Skeletal muscle cell (primary cell): ENCODE results near the gene TTYH1.
"Not testable (repeated sequence)": the region's sequence is repeated elsewhere in the genome, so short reads cannot be mapped to it uniquely, and the experiment has no call there.

Source experiments
- DNase-seq: peaks from one replicate; pipeline ENCODE4 v3.0.0-alpha.2; 2010; ENCODE audit warnings: low read depth
- H3K4me3 ChIP-seq: 2 replicates; pipeline ENCODE4 v1.5.1; 2011; ENCODE audit warnings: low read depth, mild to moderate bottlenecking, control low read depth, low read length, moderate library complexity

Gene TTYH1

DNA sequence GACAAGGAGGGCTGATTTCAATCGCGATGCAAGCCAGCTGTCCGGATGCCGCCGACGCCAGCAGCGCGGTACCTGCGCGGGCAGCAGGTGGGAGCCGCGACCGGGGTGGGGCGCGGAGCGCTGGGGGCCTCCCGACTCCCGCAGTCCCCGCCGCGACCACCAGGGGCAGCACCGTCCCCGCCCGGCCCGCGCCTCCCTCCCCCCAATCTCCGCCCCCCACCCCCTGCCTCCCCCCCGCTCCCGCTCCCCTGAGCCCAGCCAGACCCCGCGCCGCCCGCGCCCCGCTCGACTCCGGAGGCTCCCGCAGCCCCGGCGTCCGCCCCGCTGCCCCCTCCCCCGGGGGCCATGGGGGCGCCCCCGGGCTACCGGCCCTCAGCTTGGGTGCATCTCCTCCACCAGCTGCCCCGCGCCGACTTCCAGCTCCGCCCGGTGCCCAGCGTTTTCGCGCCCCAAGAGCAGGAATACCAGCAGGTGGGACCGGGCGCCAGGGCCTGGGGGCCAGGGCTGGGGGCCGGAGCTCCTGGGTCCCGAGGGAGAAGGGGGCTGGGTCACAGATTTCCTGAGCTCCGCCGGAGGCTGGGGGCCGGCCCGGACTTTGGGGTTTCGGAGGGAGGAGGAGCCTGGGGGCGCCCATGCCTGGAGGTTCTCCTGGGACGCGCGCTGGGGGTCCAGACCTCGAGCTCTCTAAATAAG lies at the start of gene TTYH1:
TTYH1 (plus strand) TSS at position 257 of the 693 bp plus-strand sequence; CDS start at position 346, 89 bp downstream.
- H3K4me3 ChIP-seq, result no peak within 1 kb of the TSS
- DNase-seq, result no peak

DNA sequence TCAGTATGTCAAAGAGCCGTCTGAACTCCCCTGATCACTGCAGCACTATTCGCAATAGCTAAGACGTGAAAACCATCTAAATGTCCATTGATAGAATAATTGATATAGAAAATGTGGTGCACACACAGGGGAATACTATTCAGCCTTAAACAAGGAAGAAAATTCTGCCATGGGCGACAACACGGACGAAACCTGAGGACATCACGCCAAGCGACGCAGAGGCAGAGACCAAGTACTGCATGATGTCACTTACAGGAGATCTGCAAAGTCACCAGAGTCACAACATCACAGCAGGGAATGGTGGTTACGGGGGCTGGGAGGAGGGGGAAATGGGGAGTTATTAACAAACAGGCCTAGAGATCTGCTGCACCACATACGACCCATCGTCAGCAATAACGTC lies 49.5 kb upstream of the TTYH1 start:
- not testable (repeated sequence) for DNase-seq, H3K4me3 ChIP-seq

DNA sequence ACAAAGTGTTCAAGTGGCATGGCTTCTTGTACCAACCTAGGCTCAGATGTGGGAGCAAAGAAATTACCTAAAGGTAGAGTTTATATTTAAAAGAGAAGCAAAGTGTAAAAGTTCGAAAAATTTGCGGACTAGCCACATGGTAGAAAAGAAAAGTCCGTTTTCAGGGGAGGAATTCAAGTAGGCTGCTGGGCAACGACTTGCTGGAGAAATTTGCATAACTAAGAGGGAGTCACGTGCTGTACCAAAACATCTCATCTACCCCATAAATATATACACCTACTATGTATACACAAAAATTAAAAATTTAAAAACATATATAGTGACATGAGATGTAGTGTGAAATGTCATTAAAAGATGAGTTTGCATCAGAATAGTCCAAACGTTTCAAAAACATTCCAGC lies 48.5 kb upstream of the TTYH1 start:
- H3K4me3 ChIP-seq, result no peak overlapping the region
- DNase-seq, result no peak

DNA sequence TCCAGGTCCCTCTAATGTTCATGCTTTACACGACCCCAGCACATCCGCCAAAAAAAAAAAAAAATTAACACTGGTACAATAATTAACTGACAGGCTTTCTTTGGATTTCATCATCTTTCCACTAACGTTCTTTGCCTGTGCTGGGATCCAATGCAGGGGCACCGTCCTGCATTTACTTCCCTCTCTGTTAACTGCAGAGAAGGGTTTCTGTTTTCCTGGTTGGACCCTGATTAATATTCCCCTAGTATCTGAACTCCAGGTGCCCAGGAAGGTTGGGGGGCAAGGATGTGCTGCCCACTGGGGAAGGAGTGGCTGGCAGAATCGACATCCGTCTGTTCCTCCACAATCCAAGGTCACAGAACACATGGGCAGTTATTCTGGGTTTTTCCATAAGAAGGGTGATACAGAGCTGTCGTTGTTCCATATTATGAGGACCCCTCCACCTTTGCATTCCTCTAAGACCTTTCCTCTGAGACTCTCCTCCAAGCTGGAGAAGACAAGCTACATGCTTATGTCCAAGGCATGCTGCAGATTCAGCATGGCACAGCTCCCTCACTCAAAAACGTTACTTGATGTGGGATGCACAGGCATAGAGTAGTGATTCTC lies 46.1 kb upstream of the TTYH1 start:
- no peak overlapping the region for H3K4me3 ChIP-seq
- DNase-seq, result no peak

DNA sequence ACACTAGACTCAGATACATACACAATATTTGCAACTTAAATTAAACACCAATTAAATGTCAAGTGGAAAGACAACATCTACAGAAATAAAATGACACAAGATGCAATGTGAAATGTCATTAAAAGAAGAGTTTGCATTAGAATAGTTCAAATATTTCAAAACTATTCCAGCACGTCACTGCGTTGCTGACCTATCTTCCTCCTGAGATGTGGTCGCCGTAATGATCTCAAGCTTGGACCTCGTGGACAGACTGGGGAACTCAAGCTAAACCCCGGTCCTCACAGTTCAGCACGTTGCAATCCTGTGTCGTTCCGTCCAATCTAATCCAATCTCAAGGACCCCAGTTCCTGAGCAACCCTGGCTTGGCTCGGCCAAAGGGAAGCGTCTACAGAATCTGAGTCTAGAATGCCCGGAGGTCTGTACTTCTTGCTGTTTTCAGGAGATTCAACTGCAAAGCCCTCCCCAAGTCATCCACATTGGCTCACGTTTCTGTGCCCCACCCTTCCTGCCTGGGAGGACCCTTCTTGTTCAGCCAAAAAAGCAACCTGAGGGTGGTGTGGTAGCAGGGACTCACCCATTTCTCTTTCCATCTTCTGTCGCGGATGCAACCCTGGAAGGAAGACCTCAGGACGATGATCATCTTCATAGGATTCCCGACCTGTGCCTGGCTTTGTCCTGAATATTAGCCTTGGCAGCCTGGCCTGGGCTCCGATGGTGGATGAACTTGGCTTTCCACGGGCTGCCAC lies 45.4 kb upstream of the TTYH1 start:
- not testable (repeated sequence) for DNase-seq, H3K4me3 ChIP-seq

DNA sequence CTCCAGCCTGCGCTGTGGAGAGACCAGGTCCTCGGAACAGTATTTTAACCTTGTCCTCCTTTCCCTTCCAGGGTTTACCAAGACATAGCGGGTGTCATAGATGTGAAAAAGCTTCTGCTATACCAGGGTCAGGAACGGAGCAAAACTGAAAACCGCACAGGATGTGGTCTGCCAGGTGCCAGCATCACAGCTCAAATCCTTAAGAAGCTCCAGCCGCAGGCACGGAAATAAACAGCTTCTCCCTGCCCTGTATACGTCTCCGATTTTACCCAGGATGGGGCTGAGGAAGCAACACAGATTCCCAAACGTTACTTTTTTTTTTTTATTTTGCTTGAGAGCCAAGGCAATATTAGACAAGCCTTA lies 44.8 kb upstream of the TTYH1 start:
- not testable (repeated sequence) for H3K4me3 ChIP-seq, DNase-seq

DNA sequence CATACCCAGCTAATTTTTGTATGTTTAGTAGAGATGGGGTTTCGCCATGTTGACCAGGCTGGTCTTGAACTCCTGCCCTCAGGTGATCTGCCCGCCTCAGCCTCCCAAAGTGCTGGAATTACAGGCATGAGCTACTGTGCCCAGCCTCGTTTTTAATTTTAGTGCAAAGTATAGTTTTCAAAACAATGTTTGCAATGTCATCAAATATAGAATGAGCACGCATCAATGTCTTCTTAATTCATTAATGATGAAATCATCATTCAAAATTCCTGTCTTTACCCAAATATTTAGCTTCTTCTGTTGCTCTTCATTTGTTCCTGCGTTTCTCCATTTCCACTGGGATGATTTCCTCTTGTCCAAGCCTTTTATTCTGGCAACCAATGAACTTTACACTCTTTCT lies 43.8 kb upstream of the TTYH1 start:
- not testable (repeated sequence) for DNase-seq, H3K4me3 ChIP-seq

DNA sequence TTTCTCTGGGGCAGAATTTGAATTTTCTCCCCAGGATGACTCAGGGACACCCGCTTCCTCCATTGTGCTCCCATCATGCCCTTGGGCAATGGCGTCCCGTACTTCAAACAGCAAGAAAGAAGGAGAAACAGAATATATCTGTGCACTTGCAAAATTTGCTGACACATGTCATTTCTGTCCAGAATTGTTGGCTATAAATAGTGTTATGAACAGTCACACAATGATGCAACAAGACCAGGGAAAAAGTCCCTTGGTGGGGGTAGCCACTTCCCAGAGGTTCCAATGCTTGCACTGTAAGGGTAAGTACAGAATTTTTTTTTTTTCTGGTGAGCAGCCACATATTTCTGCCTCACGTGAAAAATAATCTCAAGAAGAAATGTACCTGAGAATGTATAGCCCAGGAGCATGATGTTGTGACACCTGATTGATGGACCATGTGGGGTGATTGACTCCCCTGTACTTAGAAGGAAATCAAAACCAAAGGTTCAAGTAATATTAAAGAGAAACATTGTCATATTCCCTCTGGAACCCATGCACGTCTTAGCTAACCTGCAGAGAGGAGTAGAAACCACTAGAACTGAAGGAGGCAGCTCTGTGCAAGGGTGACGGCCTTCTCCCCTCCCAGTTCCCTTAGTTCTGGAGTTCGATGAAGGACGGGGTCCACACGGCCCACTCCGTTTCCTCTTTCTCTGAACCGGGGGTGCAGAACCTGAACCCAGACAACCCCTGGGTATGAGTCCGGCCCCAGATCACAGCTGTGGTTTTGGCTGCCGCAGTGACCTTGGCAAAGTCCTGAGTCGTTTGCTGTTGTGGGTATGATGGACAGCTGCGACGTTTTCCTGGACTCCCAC lies 41.3 kb upstream of the TTYH1 start:
- H3K4me3 ChIP-seq, result no peak overlapping the region
- DNase-seq, result no peak

DNA sequence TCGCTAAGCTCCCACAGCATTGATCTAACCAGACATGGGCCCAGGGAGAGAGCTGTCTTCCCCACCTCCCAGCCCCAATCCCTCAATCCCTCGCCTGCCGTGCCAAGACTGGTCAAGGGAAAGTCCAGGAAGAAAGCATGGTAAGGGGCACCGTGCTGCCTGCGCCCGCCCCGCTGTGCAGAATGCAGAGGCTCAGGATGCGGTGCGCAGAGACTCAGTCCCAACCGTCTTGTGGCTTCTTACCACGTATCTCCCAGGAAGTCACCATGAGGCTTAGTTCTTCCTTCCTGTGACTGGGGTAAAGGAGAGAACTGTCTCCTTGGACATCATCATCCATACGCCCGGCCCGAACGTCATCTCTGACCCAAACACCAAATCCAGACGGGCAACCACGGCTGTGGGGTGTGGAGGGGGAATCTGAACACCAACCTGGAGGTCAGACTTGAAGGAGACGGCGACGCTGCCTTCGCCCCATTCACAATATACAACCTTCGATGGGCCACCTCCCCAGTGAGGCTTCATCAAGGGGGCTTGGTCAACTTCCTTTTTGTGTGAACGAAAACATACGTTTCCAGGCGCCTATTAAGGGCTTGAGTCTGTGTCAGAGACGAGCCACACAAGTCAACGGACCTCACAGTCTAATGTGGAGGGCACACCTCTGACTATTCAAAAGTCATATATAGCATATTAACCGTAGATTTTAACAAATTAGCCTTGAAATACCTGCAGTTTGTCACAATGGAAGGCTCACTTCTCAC lies 39.9 kb upstream of the TTYH1 start:
- not testable (repeated sequence) for DNase-seq, H3K4me3 ChIP-seq

DNA sequence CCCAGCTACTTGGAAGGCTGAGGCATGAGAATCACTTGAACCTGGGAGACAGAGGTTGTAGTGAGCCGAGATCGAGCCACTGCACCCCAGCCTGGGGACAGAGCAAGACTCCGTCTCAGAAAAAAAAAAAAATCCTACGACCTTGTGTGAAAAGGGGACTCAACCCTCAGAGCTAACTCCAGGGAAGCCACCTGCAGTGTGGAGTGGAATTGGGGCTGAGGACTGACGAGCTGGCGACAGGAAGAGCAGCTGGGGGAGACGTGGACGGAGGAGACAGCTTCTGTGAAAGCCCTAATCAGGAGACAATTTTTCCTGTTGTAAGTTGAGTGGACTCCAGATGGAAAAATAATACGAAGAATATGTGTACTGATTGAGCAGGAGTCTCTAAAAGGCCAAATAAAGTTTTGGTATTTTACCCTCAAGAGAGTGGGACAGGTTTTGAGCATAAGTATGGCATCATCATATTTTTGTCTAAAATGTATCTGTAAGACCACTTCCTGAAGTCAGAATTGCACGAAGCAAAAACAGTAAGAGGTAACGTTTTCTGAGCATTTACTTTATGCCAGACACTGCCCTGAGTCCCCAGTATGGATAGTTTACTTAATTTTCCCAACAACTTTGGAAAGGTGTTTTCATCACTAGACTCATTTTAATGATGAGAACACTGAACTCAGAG lies 38.5 kb upstream of the TTYH1 start:
- no peak overlapping the region for H3K4me3 ChIP-seq
- DNase-seq, result no peak

DNA sequence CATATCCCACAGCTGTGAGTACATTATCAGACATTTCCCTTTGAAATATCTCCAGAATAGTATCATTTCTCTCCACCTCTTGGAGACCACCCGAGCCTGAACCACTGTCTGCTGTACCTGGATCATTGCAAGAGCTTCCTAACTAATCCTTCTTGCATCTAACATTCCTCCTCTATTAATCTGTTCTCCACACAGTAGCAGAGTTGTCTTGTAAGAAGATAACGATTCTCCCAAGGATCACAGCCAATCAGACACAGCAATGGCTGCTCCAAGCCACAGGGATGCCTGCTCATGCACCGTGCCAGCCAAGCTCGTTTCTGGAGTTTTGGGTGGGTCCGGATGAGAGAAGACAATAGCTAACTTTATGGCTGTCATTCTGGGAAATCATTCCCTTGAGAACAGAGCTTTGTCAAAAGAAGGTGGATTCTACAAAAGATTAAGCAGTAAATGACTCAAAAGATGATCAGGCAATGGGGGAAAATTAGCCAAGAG lies 36.0 kb upstream of the TTYH1 start:
- no peak for DNase-seq

DNA sequence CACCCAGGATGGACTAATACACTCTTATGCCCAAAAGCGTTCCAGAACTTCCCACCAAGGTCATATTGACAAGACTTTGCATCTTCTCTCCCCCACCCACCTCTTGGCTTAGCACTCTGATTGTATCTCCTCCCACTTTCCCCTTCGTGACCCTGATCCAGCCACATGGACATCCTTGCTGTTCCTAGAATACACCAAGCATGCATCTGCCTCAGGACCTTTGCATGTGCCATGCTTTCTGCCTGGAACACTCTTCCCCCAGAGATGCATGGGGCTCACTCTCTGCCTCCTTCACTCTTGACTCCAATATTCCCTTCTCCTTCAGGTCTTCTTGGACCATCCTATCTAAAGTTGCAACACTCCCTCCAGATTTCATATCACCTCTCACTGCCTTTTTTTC lies 34.4 kb upstream of the TTYH1 start:
- no peak overlapping the region for H3K4me3 ChIP-seq
- no peak for DNase-seq

More for the DNA sequence above, 36.0 kb upstream of the TTYH1 start:
- no peak overlapping the region for H3K4me3 ChIP-seq

DNA sequence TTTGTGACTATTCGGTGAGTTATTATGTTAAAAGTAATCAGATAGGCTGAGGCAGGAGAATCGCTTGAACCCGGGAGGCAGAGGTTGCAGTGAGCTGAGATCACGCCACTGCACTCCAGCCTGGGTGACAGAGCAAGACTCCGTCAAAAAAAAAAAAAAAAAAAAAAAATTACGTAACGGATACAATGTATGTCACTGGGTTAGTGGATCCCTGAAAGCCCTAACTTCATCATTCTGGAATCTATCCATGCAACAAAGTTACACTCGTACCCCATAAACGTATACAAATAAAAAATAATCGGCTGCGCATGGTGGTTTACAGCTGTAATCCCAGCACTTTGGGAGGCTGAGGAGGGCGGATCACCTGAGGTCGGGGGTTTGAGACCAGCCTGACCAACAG lies 33.2 kb upstream of the TTYH1 start:
- not testable (repeated sequence) for H3K4me3 ChIP-seq, DNase-seq

DNA sequence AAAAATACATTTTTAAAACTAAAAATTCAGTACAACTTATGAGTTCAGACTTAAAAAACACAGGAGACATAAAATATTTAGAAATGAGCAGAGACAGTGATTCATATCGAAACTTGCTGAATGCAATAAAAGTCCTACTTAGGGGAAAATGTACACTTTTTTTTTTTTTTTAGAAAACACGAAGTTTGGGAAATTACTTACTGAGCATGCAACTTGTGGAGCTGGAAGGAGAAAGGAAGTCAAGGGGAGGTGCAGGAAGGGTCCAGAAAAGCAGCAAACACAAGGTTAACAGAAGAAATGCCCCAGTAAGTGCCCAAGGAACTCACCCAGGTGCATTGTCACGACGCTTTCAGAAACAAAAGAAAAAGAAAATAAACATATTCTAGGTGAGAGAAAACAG lies 31.9 kb upstream of the TTYH1 start:
- no peak for DNase-seq
- no peak overlapping the region for H3K4me3 ChIP-seq

DNA sequence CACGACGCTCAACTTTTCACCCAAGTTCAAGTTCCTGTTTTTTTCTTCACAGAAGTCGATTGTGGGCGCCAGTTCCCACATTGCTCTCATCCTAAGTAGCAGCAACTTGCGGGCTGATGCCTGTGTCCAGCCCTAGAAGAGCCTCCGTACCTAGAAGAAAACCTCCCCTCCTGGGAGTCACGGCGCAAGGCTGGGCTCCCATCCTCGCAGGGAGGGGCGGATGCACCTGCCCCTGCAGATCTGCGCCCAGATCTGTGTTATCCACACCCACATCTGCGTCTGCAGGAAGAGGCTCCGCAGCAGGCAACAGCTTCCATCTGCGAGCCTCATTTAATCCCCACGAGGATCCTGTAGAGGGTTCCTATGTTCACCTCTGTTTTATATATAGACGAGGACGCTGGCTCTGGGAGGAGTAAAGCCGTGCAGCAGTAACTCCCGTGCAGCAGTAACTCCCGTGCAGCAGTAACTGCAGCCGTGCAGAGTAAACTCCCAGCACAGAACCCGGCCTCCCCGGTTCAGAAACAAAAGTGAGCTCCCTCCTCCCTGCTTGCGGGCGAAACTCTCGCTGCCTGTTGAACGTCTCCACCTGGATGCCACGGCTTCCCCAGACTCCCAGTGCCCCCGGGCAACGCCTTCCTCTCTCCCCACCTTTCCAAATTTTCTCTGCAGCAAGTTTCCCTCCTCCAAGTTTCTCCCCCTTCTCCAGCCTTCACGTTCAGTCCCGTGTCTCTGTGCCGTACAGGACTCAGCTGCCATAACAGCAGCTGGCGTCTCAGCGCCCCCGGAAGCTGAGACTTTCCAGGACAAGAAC lies 27.1 kb upstream of the TTYH1 start:
- H3K4me3 ChIP-seq, result peak overlapping the region; percentile 33
- no peak for DNase-seq

DNA sequence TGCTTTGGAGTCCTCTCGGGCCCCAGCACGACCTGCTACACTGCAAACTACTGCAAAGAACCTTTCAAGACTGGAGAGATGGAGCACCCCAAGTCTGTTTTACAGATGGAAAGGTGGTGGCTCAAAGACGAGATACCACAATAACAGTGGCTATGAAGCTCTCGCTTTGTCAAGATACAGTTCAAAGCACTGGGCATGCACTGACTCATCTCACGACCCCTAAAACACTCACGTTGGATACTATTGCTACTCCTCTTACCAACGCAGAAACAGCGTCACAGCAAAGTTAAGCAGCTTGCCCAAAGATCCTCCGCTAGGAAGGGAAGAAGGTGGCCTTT lies 26.5 kb upstream of the TTYH1 start:
- peak overlapping the region; percentile 33 for H3K4me3 ChIP-seq

DNA sequence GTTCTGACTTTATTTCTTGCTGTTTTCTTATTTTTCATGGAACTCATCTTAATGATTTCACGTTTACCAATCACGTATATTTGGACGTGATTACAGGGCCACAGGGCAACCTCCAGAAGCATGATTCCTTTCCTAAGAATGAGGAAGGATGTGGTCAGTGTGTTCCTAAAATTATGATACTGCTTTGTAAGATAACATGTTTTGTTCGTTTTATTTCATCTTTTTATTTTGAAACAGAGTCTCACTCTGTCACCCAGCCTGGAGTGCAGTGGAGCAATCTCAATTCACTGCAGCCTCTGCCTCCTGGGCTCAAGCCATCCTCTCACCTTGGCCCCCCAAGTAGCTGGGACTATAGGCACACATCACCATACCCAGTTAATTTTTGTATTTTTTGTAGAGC lies 25.7 kb upstream of the TTYH1 start:
- no peak overlapping the region for H3K4me3 ChIP-seq
- DNase-seq, result no peak

More for the DNA sequence above, 26.5 kb upstream of the TTYH1 start:
- no peak for DNase-seq
